Activated CD4-positive, alpha-beta T cell treated with anti-CD3 and anti-CD28 coated beads, Interleukin-2, amount 50 U/mL, for 24 hours (primary cell): ENCODE results near the gene SNCB.

Experiments
- DNase-seq, 2 donors: peaks; one replicate each; pipeline ENCODE4 v3.0.0-alpha.2; 2020; ENCODE audit warnings: low read depth in 1 of 2, low spot score in 1 of 2

The SNCB gene

GRCh38 chr5:176577312-176578176 is 52.8 kb downstream of the SNCB start:
- no peak for DNase-seq

DNA sequence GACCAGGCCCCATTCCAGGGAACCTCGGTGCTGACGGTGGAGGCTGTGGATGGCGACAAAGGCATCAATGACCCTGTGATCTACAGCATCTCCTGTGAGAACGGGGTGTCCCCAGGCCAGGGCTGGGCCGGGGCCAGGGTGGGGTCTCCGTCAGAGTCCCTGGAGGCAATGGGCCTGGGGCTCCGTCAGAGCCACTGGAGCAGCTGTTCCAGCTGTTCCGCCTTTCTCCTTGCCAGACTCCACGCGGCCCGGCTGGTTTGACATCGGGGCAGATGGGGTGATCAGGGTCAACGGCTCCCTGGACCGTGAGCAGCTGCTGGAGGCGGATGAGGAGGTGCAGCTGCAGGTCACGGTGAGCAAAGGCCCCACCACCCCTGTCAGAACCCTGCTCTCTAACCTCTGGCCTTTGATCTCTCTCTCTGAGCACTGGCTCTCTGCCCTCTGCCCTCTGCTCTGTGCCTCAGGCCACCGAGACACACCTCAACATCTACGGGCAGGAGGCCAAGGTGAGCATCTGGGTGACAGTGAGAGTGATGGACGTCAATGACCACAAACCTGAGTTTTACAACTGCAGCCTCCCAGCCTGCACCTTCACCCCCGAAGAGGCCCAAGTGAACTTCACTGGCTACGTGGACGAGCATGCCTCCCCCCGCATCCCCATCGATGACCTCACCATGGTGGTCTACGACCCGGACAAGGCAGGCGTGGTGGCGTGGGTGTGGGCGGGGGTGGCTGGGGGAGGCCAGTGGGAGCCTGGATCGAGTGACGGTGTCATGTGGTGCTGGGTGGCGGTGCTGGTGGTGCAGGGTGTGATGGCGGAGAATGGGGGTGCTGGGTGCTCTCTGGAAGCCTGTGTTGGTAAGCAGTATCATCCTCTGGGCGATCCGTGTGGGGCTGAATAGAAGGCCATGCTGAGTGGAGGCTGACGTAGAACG is 54.6 kb downstream of the SNCB start:
- no peak for DNase-seq

GRCh38 chr5:176575066-176575465 is 55.3 kb downstream of the SNCB start:
- DNase-seq: no peak

- no peak for DNase-seq
Measured at GRCh38 chr5:176574297-176574591, 56.1 kb downstream of the SNCB start.

DNA sequence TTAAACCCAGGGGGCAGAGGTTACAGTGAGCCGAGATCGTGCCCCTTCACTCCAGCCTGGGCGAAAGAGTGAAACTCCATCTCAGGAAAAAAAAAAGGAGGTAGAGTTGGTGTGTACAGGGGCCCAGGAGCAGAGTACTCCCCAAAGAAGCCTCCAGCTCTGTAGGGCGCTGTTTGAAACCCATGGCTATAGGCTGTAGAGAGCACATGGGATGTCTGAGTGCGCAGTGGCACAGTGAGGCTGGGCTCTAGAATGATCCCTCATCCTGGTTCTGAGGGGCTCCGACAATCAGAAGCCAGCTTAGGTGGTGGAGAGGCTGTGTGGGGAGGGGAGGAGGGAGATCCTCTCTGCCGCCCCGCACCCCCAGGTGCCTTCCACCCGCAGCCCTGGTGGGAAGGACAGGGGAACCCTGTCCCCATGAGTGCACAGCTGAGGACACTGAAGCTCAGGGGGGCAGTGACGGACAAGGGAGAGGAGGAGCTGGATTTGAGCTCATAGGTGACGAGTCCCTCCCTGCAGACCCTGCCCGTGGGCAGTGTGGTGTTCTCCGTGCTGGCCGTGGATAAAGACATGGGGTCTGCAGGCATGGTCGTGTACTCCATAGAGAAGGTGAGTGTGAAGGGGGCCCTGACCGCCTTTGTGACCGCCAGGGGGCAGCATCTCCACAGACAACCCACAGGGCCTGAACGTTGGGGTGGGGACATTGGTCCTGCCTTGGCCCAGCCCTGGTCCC is 56.6 kb downstream of the SNCB start:
- peak; percentile 71 to 72 for DNase-seq
